Chondrocyte (in vitro differentiated cells): ENCODE results near the gene PRKCH. TPM values are rescaled to one million over a fixed set of nuclear protein-coding genes. Genes with fewer than 3 reads are reported as not detected.
A peak's percentile ranks its signal among the peaks of the same experiment; 100 is the strongest.

Experiments used
- DNase-seq: peaks from one replicate; pipeline ENCODE4 v3.0.0; 2021; ENCODE audit warnings: mixed read lengths, low spot score
- H3K27ac Mint-ChIP-seq: one replicate; pipeline ENCODE4 v1.8.0; 2021; ENCODE audit warnings: mild to moderate bottlenecking, moderate library complexity, mixed read lengths; ENCODE audit not compliant: unreplicated experiment
- H3K27me3 Mint-ChIP-seq: 2 replicates; pipeline ENCODE4 v1.8.0; 2021; ENCODE audit warnings: low read depth, mixed read lengths
- H3K36me3 Mint-ChIP-seq: 2 replicates; pipeline ENCODE4 v1.8.0; 2021; ENCODE audit warnings: low read depth, mixed read lengths
- H3K4me1 Mint-ChIP-seq: 2 replicates; pipeline ENCODE4 v1.8.0; 2021; ENCODE audit warnings: low read depth, mild to moderate bottlenecking, mixed read lengths
- H3K4me3 Mint-ChIP-seq: one replicate; pipeline ENCODE4 v1.8.0; 2021; ENCODE audit warnings: mild to moderate bottlenecking, moderate library complexity, mixed read lengths; ENCODE audit not compliant: unreplicated experiment
- H3K9me3 Mint-ChIP-seq: 2 replicates; pipeline ENCODE4 v1.8.0; 2021; ENCODE audit warnings: low read depth, mixed read lengths
- total RNA-seq: library from RNA; stranded (reverse); gene quantifications from 3 replicates; pipeline ENCODE4 v1.2.1, GENCODE V29; 2021
- TF ChIP-seq, protein P1 (sequence below): fragments of 200-600 bp; sonication (generic); IDR thresholded peaks from 2 replicates; pipeline ENCODE4 v1.5.0; 2021; ENCODE audit warnings: antibody characterized with exemption, mild to moderate bottlenecking, moderate library complexity

PRKCH gene
- total RNA-seq, 1 donor from 2014 or later: 9.7 TPM

DNA sequence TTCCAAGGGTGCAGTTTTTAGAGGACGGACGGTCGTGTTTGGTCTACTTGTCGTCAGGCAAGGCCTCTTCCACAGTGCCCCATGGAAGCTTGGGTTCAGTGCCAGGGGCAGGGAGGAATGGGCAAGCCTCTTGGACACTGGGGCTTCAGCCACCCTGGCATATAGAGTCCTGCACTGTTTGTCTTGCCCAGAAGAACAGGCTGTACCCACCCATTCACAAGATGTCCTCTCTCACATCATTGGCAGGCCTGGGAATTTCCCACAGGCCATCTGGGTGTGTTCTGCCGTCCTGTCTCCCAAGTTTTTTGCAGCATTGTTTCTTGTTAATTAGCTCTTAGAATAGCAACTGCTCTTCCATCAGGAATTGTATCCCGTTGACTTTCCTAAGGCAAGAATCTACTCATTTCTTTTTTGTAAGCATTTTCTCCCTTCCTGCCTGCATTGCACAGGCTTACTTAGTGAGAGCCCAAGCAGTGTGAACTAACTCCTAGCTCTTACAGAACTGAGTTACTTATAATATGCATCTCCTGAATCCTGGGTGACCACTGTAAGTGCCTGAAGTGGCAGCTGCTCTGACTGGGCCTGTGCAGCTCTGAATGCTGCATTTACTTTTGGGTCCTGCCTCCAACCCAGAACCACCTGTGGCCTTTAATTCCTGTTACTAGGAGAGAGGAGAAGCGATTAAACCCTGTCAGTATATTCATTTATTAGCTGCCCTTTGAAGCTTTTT is 224.5 kb downstream of the PRKCH start:
- TF ChIP-seq, protein P1, sequence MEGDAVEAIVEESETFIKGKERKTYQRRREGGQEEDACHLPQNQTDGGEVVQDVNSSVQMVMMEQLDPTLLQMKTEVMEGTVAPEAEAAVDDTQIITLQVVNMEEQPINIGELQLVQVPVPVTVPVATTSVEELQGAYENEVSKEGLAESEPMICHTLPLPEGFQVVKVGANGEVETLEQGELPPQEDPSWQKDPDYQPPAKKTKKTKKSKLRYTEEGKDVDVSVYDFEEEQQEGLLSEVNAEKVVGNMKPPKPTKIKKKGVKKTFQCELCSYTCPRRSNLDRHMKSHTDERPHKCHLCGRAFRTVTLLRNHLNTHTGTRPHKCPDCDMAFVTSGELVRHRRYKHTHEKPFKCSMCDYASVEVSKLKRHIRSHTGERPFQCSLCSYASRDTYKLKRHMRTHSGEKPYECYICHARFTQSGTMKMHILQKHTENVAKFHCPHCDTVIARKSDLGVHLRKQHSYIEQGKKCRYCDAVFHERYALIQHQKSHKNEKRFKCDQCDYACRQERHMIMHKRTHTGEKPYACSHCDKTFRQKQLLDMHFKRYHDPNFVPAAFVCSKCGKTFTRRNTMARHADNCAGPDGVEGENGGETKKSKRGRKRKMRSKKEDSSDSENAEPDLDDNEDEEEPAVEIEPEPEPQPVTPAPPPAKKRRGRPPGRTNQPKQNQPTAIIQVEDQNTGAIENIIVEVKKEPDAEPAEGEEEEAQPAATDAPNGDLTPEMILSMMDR: no peak
- no peak for DNase-seq
- Mint-ChIP-seq H3K36me3 (peaks cover 4% of the 10 kb centered on the region), H3K27ac (peak overlapping the region; percentile 10), H3K27me3 (no peaks in the 10 kb centered on the region), H3K4me1 (peaks cover 75% of the 10 kb centered on the region), H3K4me3 (no peak overlapping the region), H3K9me3 (no peaks in the 10 kb centered on the region)

DNA sequence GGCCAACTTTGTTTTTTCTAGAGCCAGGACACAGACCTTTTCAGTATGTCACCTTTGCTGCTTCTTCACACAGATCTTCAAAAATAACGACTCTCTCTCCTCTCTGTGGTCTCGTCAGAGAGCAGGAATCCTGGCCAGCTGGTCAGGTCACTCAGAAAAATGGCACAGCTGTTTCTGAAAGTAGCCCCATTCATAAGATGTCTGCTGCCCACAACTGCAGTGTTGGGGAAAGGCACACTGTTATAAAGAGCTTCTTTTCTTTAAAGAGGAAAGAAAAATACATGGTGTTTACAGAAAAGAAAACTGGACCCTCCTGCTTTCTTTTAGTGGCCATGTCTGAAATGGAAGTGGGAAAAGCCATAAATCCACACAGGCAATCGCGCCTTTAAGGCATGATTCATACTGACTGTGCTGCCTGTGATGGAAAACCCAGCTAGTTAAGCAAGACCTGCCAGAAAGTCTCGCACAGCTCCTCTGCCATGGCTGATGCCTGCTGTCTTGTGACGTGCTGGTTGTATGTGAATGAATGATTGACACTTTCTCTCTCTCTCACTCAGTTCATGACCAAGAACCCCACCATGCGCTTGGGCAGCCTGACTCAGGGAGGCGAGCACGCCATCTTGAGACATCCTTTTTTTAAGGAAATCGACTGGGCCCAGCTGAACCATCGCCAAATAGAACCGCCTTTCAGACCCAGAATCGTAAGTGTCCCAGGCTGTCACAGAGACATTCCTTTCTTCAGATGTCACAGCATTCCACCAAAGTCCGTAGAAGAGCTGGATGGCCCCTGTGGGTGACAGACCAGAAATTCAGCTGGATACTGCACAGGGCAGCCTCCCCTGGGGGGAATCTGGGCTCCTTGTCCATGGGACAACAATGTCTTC is 226.0 kb downstream of the PRKCH start:
- H3K9me3 Mint-ChIP-seq: no peaks in the 10 kb centered on the region
- TF ChIP-seq, protein P1: no peak
- H3K27ac Mint-ChIP-seq: peak overlapping the region; percentile 97
- DNase-seq: no peak
- H3K4me3 Mint-ChIP-seq: no peak overlapping the region
- no peaks in the 10 kb centered on the region for H3K27me3 Mint-ChIP-seq
- H3K4me1 Mint-ChIP-seq: peaks cover 87% of the 10 kb centered on the region
- peaks cover 4% of the 10 kb centered on the region for H3K36me3 Mint-ChIP-seq

DNA sequence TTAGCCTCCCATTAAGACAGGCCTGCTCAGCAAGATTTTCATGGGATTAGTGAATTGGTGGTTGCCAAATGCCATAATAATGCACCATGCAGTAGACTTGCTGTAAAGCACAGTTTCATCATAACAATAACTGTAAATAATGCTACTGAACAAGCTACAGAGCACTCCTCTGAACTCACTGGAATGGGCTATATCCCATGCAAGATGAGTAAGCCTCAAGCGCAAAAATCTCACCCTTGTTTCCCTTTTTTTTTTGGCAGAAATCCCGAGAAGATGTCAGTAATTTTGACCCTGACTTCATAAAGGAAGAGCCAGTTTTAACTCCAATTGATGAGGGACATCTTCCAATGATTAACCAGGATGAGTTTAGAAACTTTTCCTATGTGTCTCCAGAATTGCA is 228.0 kb downstream of the PRKCH start:
- Mint-ChIP-seq H3K9me3 (peaks cover 3% of the 10 kb centered on the region), H3K4me3 (no peak overlapping the region), H3K36me3 (peaks cover 6% of the 10 kb centered on the region), H3K4me1 (peaks cover 87% of the 10 kb centered on the region), H3K27me3 (no peaks in the 10 kb centered on the region), H3K27ac (peak overlapping the region; percentile 57)
- TF ChIP-seq, protein P1: no peak
- no peak for DNase-seq

DNA sequence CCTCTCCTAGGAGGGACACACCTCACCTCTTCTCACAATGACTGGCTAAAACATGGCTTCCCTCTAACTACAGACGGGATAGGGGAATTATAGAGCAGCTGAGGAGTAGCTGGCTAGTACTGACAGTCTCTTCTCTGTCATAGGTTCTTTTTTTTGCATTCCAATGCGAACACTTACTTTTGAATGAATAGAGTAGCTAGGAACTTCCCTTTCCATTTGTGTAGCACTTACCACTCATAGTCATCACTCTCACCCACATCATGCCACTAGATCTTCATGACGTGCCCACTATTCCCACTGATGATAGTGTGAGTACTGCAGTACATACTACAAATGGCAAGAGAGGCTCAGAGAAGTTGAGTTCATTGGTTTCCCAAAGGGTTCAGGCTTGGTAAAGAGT is 230.0 kb downstream of the PRKCH start:
- Mint-ChIP-seq H3K4me1 (peaks cover 88% of the 10 kb centered on the region), H3K27me3 (no peaks in the 10 kb centered on the region), H3K4me3 (no peak overlapping the region), H3K36me3 (peaks cover 6% of the 10 kb centered on the region), H3K27ac (peak overlapping the region; percentile 67), H3K9me3 (peaks cover 3% of the 10 kb centered on the region)
- TF ChIP-seq, protein P1: no peak
- DNase-seq: no peak

DNA sequence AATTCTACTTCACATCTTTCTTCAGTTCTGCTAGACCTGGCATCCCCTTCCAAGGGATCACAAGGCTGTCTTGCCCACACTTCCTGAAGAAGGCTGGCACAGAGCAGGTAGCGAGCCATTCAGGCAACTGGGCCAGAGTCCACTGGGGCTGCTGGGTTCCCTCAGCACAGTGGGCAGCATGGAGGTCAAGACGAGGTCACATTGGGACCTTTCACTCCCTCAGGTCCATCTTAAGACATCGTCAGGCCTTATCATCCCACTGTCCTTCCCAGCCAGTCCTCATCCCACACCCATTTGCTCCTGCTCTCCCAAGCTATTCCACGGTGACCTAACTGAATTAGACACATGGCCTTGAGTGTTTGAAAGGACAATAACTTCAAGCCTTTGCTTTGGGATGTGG is 230.9 kb downstream of the PRKCH start:
- H3K27me3 Mint-ChIP-seq: no peaks in the 10 kb centered on the region
- peaks cover 6% of the 10 kb centered on the region for H3K36me3 Mint-ChIP-seq
- TF ChIP-seq, protein P1: no peak
- no peak for DNase-seq
- H3K9me3 Mint-ChIP-seq: peaks cover 3% of the 10 kb centered on the region
- peak overlapping the region; percentile 35 for H3K27ac Mint-ChIP-seq
- H3K4me3 Mint-ChIP-seq: no peak overlapping the region
- peaks cover 84% of the 10 kb centered on the region for H3K4me1 Mint-ChIP-seq
